GM19193 (cell line): Measurements from ENCODE around the gene MICAL3.

Experiments
- POLR2A ChIP-seq: IDR thresholded peaks from 4 replicates; pipeline ENCODE4 v1.6.1; 2011; ENCODE audit not compliant: insufficient read depth, insufficient read length; ENCODE audit errors: extremely low read depth

Gene MICAL3

GRCh38 chr22:17905445-17905844 lies 118.9 kb downstream of the MICAL3 start:
- no peak for TF ChIP-seq POLR2A

DNA sequence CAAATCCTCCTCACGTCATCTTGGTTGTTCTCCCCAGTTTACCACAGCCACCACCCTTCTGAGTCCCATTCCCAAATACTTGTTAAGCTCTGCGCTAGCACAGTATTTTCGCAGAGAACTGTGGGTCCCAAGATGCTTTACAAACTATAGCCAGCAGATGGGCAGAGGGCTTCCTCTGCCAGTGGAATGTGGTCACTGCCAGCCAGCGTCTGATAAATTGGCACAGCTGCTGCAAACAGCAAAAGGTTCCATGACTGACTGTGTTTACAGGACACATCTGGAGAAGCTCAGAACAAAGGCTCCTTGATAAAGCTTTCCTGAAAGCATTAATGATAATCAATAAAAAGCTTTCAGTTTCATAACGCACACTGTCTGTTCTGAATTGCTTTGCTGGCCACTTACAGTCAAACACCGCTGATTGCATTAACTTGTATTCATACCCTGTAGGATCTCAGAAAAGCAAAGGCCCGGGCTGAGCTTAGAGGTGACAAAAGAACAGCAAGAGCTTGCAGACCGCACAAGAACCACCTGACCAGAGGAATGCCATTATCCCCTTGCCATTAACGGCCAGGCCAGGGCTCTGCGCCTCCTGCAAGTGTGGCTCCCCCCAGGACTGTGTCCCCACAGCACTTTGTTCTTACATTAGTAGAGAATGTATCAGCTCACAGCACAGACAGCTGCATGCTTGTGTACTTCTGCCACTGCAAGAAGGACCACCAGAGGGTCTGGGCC lies 120.6 kb downstream of the MICAL3 start:
- TF ChIP-seq POLR2A, result no peak

DNA sequence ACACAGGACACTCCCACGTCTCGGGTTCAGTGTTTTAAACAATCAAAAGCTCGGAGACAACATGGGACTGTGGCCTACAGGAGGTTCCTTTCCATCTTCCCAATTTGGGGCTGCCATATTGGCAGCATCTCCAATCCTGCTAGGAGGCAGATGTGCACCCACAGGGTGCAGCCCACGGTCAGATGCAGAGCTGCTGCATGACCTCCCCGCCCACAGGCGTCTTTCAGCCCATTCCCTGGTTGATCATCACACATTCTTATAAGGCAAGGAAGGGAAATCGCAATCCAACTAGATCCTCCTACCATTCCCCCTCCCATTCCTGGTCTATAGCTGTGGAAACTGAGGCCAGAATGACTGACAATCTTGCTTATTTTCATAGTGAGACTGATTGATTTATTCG lies 121.4 kb downstream of the MICAL3 start:
- TF ChIP-seq POLR2A, result no peak

DNA sequence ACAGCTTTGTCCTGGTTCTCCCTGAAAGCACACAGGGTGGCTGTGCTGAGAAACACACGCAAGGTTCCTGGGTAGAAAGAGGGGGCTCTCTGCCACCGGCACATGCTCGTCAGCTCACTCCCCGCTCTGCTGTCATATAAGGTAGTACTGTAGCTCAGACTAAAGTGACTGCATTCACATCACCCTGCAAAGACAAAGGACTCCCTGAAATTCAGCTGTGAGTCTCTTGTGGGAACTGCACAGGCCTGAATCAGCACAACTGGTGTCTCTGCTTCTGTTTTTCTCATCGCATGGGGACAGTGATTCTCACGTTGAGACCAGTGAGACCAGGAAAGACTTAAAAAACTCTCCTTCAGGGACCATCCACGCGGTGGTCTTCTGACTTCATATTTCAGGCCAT lies 126.0 kb downstream of the MICAL3 start:
- TF ChIP-seq POLR2A, result no peak

DNA sequence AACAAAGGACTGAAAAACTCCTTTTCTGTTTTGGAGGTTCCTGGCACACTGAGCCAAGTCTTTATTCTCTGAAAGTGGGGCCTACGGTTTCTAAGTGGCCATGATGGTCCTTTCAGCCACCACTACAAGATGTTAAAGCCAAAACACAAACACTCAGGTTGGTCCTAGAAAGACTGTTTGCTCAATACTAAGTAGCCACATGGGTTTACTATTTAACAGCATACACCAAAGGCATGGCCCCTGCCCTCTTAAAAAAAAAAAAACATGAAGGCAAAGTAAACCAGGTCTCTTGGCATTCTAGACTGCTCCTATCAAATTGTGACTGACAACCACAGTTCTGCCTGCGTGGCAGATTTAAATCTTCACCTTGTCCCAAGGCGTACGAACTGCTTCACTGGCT lies 126.5 kb downstream of the MICAL3 start:
- TF ChIP-seq POLR2A, result no peak

DNA sequence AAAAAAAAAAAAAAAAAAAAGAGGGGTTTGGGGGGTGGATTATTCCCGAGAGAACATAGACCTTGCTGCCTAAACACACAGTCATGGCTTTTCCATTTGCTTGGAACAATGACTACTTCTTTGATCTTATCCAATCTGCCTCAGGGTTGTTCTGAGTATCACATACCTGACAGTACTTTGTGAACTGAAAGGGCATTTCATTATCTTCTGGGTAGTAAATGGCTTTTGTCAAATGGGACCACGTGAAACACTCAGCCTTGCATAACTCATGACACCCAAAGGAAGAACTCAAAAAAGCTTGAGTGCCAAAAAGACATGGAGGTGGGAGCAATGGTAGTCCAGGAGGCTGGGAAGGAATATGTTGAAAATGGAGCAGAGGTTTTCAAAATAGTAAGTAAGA lies 126.9 kb downstream of the MICAL3 start:
- no peak for TF ChIP-seq POLR2A

- TF ChIP-seq POLR2A, result no peak
These were observed 127.8 kb downstream of the MICAL3 start for GRCh38 chr22:17896586-17896985.

- no peak for TF ChIP-seq POLR2A
These were observed 130.3 kb downstream of the MICAL3 start for GRCh38 chr22:17893900-17894535.

GRCh38 chr22:17892376-17892775 lies 132.0 kb downstream of the MICAL3 start:
- no peak for TF ChIP-seq POLR2A

- TF ChIP-seq POLR2A, result no peak
These were observed 132.7 kb downstream of the MICAL3 start for GRCh38 chr22:17891481-17892167.

DNA sequence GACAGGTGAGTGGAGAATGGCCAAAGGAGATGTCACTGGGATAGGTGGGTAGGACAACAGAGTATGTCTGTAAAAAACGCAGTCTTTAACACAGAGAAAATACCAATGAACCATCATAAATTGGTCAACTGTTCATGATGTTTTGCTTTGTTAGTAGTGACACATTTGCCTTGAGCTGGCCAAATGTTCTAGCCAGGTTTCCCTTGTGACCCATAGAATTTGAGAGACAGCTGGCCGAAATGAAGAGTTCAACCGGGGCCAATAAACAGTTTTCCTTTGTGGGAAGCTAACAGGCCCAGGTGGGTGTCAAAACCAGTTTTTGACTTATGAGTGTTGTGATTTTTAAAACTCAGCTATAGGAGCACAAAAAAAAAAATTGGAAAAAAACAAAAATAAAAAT lies 133.5 kb downstream of the MICAL3 start:
- no peak for TF ChIP-seq POLR2A

DNA sequence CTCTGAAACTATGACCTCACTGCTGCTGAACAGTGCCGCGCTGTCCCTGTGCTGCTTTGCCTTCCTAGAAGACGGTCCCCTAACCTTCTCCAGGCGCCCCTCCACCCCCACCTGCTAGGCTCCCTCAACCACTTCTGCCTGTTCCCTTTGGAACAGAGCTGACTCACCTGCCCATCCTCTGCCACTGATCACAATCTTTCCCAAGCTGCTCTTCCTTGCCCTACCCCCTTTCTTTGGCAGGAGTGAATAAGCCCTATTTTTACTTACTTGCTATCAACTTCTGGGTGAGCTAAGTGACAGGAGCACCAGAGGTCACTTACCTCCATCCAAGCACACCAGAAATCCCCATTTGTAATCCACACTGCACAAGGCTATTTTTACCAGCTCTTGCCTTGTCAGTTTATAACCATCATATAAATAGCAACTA lies 134.1 kb downstream of the MICAL3 start:
- no peak for TF ChIP-seq POLR2A

DNA sequence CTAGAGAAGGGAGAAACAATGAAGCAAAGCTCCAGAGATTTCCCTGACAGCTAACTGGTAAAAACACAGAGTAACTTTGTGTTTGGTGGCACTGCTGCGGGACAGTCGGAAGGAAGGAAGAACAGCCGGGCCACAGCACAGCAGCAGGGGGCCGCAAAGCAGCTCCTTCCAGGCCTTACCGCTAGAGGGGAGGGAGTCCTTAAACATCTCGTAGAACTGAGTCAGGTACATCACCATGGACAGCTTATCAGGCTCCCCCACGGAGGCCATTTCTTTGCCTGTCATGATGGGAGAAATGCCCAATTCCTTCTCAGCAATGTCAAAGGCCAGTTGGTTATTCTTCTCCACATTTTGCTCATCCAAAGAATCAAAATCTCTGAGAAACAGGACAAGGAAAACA lies 135.5 kb downstream of the MICAL3 start:
- TF ChIP-seq POLR2A, result no peak

GRCh38 chr22:17888439-17888838 lies 135.9 kb downstream of the MICAL3 start:
- no peak for TF ChIP-seq POLR2A

DNA sequence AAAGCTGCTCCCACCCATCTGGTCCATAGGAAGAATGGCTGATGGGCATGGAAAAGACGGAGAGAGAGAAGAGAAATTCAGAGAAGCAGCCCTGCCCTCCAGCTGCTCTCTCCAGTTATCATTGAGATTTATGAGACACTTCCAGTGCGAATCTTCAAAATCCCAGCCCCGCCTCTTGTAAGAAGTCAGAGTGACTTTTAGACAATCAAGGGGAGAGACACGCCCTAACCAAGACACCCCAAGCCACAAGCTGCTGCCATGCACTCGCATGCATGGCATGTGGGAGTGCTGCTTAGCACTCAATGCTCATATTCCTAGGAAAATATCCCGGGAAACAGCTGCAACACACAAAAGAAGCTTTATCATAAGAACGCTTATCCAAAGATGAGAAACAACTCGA lies 139.5 kb downstream of the MICAL3 start:
- TF ChIP-seq POLR2A, result no peak

DNA sequence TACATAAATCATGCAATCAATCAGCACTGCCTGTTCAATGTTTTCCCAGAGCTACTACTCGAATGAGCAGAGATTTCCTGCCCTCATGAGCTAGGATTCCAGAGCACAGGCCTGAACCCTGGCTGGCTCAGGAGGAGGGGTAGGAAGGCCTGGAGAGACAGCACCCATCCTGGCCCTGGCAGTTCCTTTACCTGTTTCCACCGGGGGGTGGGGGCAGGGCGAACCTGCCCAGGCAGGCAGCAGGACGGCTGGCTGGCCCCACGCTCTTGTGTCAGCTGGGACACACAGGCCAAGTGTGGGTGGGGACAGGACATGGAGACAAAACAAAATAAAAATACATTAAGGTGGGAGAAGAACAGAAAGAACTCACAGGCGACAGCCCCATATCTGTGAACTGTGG lies 140.3 kb downstream of the MICAL3 start:
- no peak for TF ChIP-seq POLR2A
